SU-DHL-6 (cell line): ENCODE results near the gene AGFG2.

Experiments
- EZH2phosphoT487 ChIP-seq: fragments of 200-600 bp; sonication (generic), shearing (Covaris generic); conservative IDR thresholded peaks from 2 replicates; pipeline ENCODE4 v1.6.1; 2018; ENCODE audit warnings: mild to moderate bottlenecking, antibody characterized with exemption, low read length, moderate library complexity, mixed read lengths
- TF ChIP-seq, protein P1 (sequence below): fragments of 200-600 bp; sonication (generic); IDR thresholded peaks from one replicate; pipeline ENCODE4 v1.5.1; 2017; ENCODE audit warnings: antibody characterized with exemption, mild to moderate bottlenecking, low read length, moderate library complexity; ENCODE audit not compliant: insufficient read depth, poor library complexity, severe bottlenecking

DNA sequence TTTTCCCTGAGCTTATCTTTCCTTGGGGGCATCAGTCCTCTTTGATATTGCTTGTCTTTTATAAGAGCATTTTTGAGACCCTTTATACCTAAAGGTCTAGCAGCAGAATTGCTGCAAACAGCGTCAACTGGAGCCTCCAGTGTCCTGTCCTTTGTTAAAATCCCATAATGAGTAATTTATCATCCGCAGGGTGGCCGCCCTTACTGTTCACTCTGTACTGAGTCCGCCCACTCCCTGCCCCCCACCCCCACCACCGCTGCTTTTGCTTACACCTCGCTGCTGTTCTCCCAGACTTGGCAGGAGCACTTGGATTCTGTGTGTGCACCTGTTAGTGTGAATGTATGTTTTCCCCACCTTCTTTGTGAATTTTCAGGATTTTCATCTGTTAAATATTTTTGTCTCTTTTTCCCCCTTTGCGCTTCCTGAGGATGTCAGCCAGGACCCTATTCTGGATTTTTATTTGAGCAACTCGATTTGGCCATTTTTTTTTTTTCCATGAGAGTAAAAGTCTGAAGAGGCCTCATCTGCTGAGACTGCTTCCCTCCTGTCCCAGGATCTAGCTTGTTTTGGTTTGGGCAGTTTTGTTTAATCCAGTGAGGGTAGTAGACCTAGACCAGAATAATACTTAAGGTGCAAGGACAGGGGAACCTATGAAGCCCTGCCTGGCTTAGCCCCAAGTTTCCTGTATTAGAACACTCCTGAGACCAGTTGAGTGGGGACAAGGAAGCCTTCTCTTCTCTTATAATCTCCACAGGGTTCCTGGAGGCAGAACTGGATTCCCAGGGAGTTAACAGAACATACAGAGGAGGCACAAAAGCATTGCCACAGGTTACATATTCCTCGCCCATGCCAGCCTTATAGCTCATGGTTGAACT, 8.2 kb downstream of the AGFG2 start:
- TF ChIP-seq, protein P1, sequence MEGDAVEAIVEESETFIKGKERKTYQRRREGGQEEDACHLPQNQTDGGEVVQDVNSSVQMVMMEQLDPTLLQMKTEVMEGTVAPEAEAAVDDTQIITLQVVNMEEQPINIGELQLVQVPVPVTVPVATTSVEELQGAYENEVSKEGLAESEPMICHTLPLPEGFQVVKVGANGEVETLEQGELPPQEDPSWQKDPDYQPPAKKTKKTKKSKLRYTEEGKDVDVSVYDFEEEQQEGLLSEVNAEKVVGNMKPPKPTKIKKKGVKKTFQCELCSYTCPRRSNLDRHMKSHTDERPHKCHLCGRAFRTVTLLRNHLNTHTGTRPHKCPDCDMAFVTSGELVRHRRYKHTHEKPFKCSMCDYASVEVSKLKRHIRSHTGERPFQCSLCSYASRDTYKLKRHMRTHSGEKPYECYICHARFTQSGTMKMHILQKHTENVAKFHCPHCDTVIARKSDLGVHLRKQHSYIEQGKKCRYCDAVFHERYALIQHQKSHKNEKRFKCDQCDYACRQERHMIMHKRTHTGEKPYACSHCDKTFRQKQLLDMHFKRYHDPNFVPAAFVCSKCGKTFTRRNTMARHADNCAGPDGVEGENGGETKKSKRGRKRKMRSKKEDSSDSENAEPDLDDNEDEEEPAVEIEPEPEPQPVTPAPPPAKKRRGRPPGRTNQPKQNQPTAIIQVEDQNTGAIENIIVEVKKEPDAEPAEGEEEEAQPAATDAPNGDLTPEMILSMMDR, result no peak
- TF ChIP-seq EZH2phosphoT487, result no peak
